ENCODE results near the gene KCNQ4. TPM values are rescaled to one million over a fixed set of nuclear protein-coding genes. Genes with fewer than 3 reads are reported as not detected.

KCNQ4 gene
- polyA plus RNA-seq (2011; rRNA removed) (0.02 and 0.06 TPM in 2 replicates), polyA minus RNA-seq (2011; rRNA and poly(A)+ RNA removed) (0.09 and 0.10 TPM in 2 replicates)

DNA sequence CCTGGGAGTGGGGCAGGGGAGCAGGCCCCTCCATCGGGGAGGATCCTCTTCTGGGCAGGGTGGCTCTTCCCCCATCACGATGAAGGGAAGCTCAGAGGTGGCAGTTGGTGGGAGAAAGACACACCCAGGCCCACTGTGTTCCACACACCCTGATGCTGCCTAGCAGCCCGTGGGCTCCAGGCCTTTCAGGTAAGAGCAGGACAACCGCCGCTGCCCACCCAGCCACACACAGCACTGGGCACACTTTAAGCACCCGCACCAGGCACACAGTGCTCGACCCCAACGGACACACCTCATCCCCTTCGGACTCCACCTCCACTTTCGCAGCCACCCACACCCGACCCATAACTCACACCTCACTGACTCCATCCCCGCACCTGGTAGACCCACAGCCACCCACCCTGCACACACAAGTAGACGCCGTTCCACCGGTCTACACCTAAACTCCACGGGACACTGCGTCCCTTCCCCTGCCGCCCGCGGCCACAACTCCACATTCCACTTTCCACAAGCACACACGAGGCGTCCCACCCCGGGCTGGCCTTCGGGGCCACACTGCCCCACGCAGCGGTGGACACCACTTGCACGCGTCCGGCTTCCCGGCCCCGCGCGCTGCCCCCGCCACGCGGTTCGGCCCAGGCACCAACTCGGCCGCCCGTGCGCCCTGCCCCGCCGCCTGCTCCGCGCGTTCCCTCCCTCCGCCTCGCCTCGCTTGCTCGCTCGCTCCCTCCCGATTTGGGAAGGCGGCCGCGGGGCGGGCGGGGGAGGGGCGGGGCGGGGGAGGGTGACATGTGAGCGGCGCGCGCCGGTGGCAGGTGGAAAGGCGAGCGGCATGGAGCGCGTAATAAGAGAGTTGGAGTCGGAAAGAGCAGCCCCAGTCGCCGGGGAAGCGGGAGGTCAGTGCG, at the start of gene KCNQ4:
Gene KCNQ4 (plus strand): TSS at position 787 of the 905 bp plus-strand sequence. CDS start 307 bp downstream, outside the sequence.
- Histone ChIP-seq H3K36me3 (ENCODE audit: control insufficient read depth, insufficient read depth, low read length) (no peaks in the 10 kb centered on the region), H3K27me3 (ENCODE audit: control insufficient read depth, insufficient read depth, low read length) (peaks cover 20% of the 10 kb centered on the region), H3K4me3 (ENCODE audit: low read depth, low read length) (peak within 1 kb of the TSS; percentile 31)
- TF ChIP-seq, protein P1, sequence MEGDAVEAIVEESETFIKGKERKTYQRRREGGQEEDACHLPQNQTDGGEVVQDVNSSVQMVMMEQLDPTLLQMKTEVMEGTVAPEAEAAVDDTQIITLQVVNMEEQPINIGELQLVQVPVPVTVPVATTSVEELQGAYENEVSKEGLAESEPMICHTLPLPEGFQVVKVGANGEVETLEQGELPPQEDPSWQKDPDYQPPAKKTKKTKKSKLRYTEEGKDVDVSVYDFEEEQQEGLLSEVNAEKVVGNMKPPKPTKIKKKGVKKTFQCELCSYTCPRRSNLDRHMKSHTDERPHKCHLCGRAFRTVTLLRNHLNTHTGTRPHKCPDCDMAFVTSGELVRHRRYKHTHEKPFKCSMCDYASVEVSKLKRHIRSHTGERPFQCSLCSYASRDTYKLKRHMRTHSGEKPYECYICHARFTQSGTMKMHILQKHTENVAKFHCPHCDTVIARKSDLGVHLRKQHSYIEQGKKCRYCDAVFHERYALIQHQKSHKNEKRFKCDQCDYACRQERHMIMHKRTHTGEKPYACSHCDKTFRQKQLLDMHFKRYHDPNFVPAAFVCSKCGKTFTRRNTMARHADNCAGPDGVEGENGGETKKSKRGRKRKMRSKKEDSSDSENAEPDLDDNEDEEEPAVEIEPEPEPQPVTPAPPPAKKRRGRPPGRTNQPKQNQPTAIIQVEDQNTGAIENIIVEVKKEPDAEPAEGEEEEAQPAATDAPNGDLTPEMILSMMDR (IDR thresholded peaks at IDR 0.05; ENCODE audit: insufficient read depth, low read depth, low read length), result no peak
- CTCF ChIA-PET, result interaction anchor here (0.9 to 3.3 kb wide), 3 partner anchors 9 to 15 kb away, joined by 4 to 17 read pairs (median 4); no protein-coding TSS in a partner anchor
- no peak for DNase-seq (ENCODE audit: low read depth)
- POLR2A ChIA-PET, result no interaction called here

DNA sequence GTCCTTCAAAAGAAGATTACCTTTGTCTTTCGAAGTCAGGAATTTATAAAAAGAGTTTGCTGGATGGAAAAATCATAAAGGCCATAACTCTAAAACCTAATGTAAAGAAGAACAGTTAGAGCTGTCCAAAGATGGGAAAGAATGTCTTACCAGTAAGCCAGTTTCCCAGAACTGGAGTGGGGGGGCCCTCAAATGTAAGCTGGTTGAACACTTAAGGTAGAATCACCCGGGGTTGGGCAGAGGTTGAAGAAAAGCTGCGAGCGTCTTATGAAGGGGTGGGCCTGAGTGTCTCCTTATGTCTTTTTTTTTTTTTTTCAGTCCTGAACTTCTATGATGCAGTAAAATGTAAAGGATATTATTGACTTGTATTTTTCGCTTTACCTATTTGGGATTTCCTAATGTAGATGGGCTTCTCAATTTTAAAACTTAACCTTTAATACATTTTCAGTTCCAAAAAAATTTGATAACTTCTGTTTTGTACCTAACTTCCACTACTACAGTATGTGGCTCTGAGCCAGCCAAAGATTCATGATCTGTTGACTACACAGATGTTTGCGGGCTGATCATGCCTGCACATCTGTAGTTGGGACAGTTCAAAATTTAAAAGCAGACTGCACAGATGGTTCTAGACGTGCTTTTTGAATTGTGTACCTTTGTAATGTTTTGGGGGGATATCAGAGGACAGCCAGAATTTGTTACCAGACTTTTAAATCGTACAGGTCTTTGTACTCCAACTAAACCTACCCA, 48.5 kb upstream of the KCNQ4 start:
- Histone ChIP-seq H3K4me3 (ENCODE audit: low read depth, low read length) (no peak overlapping the region), H3K27me3 (ENCODE audit: control insufficient read depth, insufficient read depth, low read length) (no peaks in the 10 kb centered on the region), H3K36me3 (ENCODE audit: control insufficient read depth, insufficient read depth, low read length) (no peaks in the 10 kb centered on the region)
- TF ChIP-seq, protein P1 (IDR thresholded peaks at IDR 0.05; ENCODE audit: insufficient read depth, low read depth, low read length), result no peak
- ChIA-PET CTCF (no interaction called here), POLR2A (no interaction called here)
- DNase-seq (ENCODE audit: low read depth), result no peak

DNA sequence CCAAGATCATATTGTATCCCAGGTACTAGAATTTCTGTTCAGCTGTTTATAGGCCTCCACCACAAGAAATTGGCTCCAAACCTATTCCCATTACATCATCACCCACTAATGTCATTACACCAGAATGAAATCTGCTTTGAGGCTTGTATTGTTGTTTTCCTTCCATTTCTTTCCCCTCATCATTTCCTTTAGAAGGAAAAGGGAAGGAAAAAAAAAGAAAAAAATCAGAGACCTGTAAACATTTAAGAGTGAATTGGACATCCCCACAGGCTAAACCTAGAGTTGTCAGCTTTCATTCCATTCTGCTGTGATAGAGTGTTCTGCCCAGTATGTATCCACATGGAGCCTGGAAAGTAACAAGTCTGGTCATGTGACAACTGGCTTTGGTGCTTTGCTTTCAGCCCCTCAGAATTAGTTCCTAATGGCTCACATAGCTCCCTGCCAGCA, 47.5 kb upstream of the KCNQ4 start:
- Histone ChIP-seq H3K27me3 (ENCODE audit: control insufficient read depth, insufficient read depth, low read length) (no peaks in the 10 kb centered on the region), H3K36me3 (ENCODE audit: control insufficient read depth, insufficient read depth, low read length) (no peaks in the 10 kb centered on the region), H3K4me3 (ENCODE audit: low read depth, low read length) (no peak overlapping the region)
- ChIA-PET POLR2A (no interaction called here), CTCF (interaction anchor here (0.5 kb wide), 1 partner anchor 68 kb away, joined by 3 read pairs; no protein-coding TSS in a partner anchor)
- TF ChIP-seq, protein P1 (IDR thresholded peaks at IDR 0.05; ENCODE audit: insufficient read depth, low read depth, low read length), result no peak
- peak; percentile 50 for DNase-seq (ENCODE audit: low read depth)

DNA sequence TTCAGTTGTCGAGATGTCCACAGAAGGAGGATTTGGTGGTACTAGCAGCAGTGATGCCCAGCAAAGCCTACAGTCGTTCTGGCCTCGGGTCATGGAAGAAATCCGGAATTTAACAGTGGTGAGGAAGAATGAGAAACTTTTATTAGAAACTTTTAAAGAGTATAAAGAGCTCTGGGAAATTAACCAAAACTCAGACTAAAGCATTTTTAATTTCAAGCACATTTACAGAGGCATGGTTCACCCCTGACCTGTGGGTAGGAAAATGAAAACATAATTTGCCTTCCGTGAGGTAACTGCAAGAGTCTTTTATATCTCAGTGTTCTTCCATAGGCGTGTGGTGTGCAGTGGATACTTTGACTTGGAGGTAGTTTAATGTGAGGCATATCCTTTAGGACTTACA, 44.8 kb upstream of the KCNQ4 start:
- POLR2A ChIA-PET, result interaction anchor here (0.6 kb wide), 2 partner anchors 11 to 31 kb away, joined by 3 to 5 read pairs; no protein-coding TSS in a partner anchor

More for the DNA sequence above, 44.8 kb upstream of the KCNQ4 start:
- Histone ChIP-seq H3K4me3 (ENCODE audit: low read depth, low read length) (no peak overlapping the region), H3K36me3 (ENCODE audit: control insufficient read depth, insufficient read depth, low read length) (peaks cover 2% of the 10 kb centered on the region; the same call in 1 of the 2 replicates), H3K27me3 (ENCODE audit: control insufficient read depth, insufficient read depth, low read length) (no peaks in the 10 kb centered on the region)
- peak; percentile 70 for DNase-seq (ENCODE audit: low read depth)
- CTCF ChIA-PET, result interaction anchor here (0.9 to 2.0 kb wide), 3 partner anchors 18 to 35 kb away, joined by 3 to 8 read pairs (median 5); no protein-coding TSS in a partner anchor
- TF ChIP-seq, protein P1 (IDR thresholded peaks at IDR 0.05; ENCODE audit: insufficient read depth, low read depth, low read length), result no peak

All from BJ (cell line).